DMS53 treated with DMSO at 0.1 percent for 48 hours (cell line): ENCODE data around the gene SORD.
"Not testable (repeated sequence)": the region's sequence is repeated elsewhere in the genome, so short reads cannot be mapped to it uniquely, and the experiment has no call there.

Experiments used
- DNase-seq: peaks from one replicate; lab custom pipeline; 2025; ENCODE audit not compliant: unreplicated experiment; lab: John Stamatoyannopoulos, UW

Gene SORD

GRCh38 chr15:45022871-45023658 lies at the start of gene SORD:
Gene SORD, plus strand, starts transcription at chr15:45023195. Its CDS starts 89 bp downstream, at chr15:45023284.
- peak; percentile 54 for DNase-seq

- DNase-seq: not testable (repeated sequence)
Observed at GRCh38 chr15:44976183-44976582, 46.8 kb upstream of the SORD start.

- DNase-seq: not testable (repeated sequence)
Observed at GRCh38 chr15:44977781-44978180, 45.2 kb upstream of the SORD start.

GRCh38 chr15:44979617-44980339 lies 43.2 kb upstream of the SORD start:
- not testable (repeated sequence) for DNase-seq

- DNase-seq: not testable (repeated sequence)
Observed at GRCh38 chr15:44984144-44984543, 38.9 kb upstream of the SORD start.

- DNase-seq: not testable (repeated sequence)
Observed at GRCh38 chr15:44986346-44987055, 36.5 kb upstream of the SORD start.

DNA sequence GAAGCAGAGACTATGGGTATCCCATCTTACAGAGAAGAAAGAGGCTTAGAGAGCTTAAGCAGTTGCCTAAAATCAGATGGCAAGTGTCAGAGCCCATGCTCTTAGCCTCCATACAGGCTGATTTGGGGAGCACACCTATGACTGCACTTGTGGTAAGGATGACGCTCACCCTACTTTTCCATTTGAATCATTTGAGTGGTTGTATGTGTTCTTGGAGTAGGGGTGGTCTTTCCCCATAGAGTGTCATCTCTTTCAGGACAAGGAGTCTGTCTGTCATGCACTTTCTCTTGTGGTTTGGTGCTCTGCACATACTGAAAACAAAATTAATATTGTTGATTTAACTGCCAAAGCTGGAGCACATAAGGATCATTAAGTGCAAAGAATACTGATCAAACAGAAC lies 35.3 kb upstream of the SORD start:
- DNase-seq: not testable (repeated sequence)

DNA sequence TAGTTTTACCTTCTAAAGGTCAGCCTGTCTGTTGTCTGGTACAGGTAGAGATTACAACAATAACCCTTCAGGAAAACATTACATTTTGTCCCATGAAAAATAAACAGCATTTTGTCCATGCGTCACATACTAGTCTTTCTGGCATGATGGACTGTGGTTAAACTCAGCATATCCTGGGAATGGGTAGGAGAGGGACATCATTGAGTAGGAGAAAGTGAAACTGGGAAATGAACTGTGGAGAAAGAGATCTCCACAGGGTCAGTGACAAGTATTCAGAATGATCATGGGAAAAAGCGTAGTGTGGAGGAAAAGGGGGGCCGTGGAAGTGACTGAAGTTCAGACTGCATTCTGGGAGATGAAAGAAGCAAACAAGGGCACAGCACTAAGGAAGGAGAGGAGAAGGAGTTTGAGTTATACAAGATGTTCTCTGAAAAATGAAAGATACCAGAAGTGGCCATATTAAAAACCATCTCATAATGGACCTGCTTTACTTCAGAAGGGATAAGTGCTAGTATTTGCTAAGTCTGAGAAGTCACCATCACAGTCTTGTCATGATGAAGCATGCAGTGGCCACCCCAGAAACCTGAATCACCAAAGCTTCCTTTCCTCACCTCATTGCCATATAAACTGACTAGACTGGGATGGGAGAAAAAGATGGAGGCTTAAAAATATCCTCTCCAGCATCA lies 34.7 kb upstream of the SORD start:
- not testable (repeated sequence) for DNase-seq

DNA sequence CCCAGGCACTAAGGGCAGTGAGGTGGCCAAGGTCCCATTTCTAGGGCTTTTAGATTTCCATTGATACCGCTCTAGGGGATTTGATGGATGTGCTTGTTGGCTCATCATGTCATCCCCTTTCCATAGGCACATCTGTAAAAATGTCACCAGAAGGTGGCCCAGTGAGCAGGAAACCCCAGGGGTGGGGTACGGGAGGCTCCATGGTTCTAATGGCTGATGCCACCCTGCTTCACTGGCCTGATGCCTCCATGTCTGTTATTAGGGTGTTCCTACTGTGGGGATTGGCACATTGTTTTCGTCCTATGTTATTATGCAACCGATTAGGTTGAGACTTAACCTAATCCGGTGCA lies 34.1 kb upstream of the SORD start:
- not testable (repeated sequence) for DNase-seq

DNA sequence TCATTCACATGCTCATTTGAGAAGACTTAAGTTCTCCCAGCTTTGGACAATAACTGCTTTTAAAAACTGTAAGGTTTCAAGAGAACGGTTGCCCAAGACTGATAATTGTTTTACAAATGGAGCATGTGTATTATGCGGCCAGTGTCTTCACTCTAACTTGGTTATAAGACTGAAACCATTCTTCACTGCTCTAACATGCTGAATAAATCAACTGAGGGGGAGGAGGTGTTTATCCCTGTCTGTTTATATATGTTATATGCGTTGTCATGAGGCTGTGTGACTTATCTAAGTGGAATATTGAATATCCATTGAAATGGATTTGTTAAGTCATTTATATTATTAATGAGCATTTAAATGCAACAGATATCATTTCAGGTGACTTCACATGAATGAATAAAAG lies 25.4 kb upstream of the SORD start:
- DNase-seq: not testable (repeated sequence)

DNA sequence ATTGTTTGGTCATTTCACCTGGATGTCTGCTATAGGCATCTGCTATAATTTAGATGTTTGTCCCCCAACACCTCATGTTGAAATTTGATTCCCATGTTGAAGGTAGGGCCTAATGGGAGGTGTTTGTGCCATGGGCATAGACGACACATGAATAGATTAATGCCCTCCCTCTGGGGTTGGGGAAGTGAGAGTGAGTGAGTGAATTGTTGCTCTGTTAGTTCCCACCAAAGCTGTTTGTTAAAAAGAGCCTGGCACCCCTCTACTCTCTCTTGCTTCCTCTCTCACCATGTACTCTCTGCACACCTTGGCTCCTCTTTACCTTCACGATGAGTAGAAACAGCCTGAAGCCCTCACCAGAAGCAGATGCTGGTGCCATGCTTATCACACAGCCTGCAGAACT lies 23.9 kb upstream of the SORD start:
- no peak for DNase-seq

DNA sequence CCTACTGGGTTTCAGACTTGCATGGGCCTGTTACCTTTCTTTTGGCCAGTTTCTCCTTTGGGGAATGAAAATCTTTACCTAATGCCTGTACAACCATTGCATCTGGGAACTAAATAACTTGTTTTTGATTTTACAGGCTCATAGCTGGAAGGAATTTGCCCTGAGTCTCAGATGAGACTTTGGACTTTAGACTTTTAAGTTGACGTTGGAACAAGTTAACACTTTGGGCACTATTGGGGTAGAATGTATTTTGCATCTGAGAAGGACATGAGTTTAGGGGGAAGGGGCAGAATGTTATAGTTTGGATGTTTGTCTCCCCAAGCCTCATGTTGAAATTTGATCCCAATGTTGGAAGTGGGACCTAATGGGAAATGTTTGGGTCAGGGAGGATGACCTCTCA lies 21.8 kb upstream of the SORD start:
- not testable (repeated sequence) for DNase-seq

DNA sequence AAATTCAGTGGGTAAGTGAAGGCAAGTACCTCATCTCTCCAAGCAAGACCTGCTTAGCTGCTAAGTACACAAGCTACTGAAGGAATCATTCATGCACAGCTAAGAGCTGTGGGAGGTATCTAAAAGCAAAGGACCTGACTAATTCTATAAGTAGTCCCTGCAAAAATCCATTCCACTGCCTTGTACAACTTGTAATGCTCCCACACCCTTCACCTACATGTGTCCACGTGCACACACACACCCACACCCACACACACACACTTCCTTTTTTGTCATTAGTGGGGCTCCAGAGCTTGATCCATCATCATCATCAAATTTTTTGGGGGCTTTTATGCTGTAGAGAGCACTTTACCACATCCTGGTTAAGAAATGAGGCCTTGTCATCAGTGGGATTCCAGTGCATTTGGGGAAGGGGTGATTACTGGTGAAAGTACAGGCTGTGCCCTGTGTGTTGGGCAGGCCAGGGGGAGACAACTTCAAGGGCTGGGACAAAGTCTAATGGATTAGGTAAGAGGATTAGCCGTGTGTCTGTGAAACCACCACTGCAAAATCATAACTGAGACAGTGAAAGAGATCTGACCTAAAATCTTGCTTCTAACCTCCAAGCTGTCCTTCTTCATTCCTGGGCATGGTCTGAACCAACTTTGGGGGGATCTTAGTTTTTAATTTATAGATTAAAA lies 19.1 kb upstream of the SORD start:
- DNase-seq: peak; percentile 1

GRCh38 chr15:45004590-45005175 lies 18.3 kb upstream of the SORD start:
- DNase-seq: not testable (repeated sequence)

GRCh38 chr15:45009046-45009445 lies 13.9 kb upstream of the SORD start:
- DNase-seq: no peak

- DNase-seq: not testable (repeated sequence)
Observed at GRCh38 chr15:45015114-45015513, 7.9 kb upstream of the SORD start.

DNA sequence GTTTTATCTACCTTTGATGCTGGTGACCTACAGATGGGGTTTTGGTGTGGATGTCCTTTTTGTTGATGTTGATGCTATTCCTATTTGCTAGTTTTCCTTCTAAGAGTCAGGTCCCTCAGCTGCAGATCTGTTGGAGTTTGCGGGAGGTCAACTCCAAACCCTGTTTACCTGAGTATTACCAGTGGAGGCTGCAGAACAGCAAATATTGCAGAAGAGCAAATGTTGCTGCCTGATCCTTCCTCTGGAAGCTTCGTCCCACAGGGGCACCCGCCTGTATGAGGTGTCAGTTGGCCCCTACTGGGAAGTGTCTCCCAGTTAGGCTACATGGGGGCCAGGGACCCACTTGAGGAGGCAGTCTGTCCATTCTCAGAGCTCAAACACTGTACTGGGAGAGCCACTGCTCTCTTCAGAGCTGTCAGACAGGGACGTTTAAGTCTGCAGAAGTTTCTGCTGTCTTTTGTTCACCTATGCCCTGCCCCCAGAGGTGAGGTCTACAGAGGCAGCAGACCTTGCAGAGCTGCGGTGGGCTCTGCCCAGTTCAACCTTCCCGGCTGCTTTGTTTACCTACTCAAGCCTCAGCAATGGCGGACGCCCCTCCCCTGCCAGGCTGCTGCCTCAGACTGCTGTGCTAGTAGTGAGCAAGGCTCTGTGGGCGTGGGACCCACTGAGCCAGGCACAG lies 2.6 kb upstream of the SORD start:
- not testable (repeated sequence) for DNase-seq

- not testable (repeated sequence) for DNase-seq
Observed at GRCh38 chr15:45020901-45021259, 2.1 kb upstream of the SORD start.

GRCh38 chr15:45021348-45021747 lies 1.6 kb upstream of the SORD start:
- no peak for DNase-seq
